Muscle layer of duodenum (tissue), 2 donors: ENCODE results near the gene GRK6.

Experiments
- H3K27ac ChIP-seq: one replicate; pipeline ENCODE4 v1.7.0; 2013; ENCODE audit warnings: mild to moderate bottlenecking, low read length
- H3K27me3 ChIP-seq: one replicate; pipeline ENCODE4 v1.7.0; 2013; ENCODE audit warnings: low read depth, mild to moderate bottlenecking, control low read depth, low read length
- H3K36me3 ChIP-seq, 2 donors: one replicate each; pipeline ENCODE4 v1.7.0; 2013; ENCODE audit warnings: low read length in 2 of 2, control low read depth in 1 of 2, mild to moderate bottlenecking in 1 of 2; ENCODE audit not compliant: insufficient read depth in 2 of 2, control insufficient read depth in 1 of 2
- H3K4me1 ChIP-seq, 2 donors: one replicate each; pipeline ENCODE4 v1.7.0; 2013; ENCODE audit warnings: low read length in 2 of 2, mild to moderate bottlenecking in 2 of 2, control low read depth in 1 of 2, moderate library complexity in 1 of 2; ENCODE audit not compliant: insufficient read depth in 2 of 2, control insufficient read depth in 1 of 2
- H3K4me3 ChIP-seq, 2 donors: one replicate each; pipeline ENCODE4 v1.7.0; 2013; ENCODE audit warnings: low read length in 2 of 2, low read depth in 1 of 2, mild to moderate bottlenecking in 1 of 2
- H3K9me3 ChIP-seq, 2 donors: one replicate each; pipeline ENCODE4 v1.7.0; 2013; ENCODE audit warnings: low read length in 2 of 2, control low read depth in 1 of 2, mild to moderate bottlenecking in 1 of 2; ENCODE audit not compliant: control insufficient read depth in 1 of 2
- donor health status: healthy.

GRK6 gene

GRCh38 chr5:177471610-177472356 is 45.3 kb downstream of the GRK6 start:
- Histone ChIP-seq H3K4me1 (peaks cover 12 to 61% of the 10 kb centered on the region in 2 donors), H3K27me3 (no peaks in the 10 kb centered on the region), H3K4me3 (peak overlapping the region; percentile 56 to 84), H3K9me3 (no peaks in the 10 kb centered on the region), H3K36me3 (peaks cover 0 to 9% of the 10 kb centered on the region in 2 donors), H3K27ac (no peak overlapping the region)

- Histone ChIP-seq H3K27ac (no peak overlapping the region), H3K27me3 (no peaks in the 10 kb centered on the region), H3K9me3 (no peaks in the 10 kb centered on the region), H3K4me1 (peaks cover 12 to 61% of the 10 kb centered on the region in 2 donors), H3K4me3 (peak overlapping the region; percentile 56 to 84), H3K36me3 (no peaks in the 10 kb centered on the region)
Measured at GRCh38 chr5:177472460-177473442, 46.3 kb downstream of the GRK6 start.

GRCh38 chr5:177473443-177474001 is 47.0 kb downstream of the GRK6 start, which contains the start of gene DBN1:
Gene DBN1, minus strand, starts transcription at chr5:177473634. Its CDS starts 113 bp downstream, at chr5:177473521.
- H3K4me1 ChIP-seq: peaks cover 12 to 64% of the 10 kb centered on the region in 2 donors
- H3K4me3 ChIP-seq: peak within 1 kb of the TSS; percentile 56 to 84
- H3K27me3 ChIP-seq: no peaks in the 10 kb centered on the region
- H3K27ac ChIP-seq: no peak within 1 kb of the TSS
- H3K9me3 ChIP-seq: no peaks in the 10 kb centered on the region
- H3K36me3 ChIP-seq: no peaks in the 10 kb centered on the region

GRCh38 chr5:177474002-177474476 is 47.6 kb downstream of the GRK6 start:
- Histone ChIP-seq H3K27ac (no peak overlapping the region), H3K9me3 (no peaks in the 10 kb centered on the region), H3K4me1 (peaks cover 12 to 64% of the 10 kb centered on the region in 2 donors), H3K27me3 (no peaks in the 10 kb centered on the region), H3K4me3 (no peak overlapping the region), H3K36me3 (no peaks in the 10 kb centered on the region)

GRCh38 chr5:177474846-177475562 is 48.5 kb downstream of the GRK6 start:
- H3K9me3 ChIP-seq: no peaks in the 10 kb centered on the region
- H3K27me3 ChIP-seq: no peaks in the 10 kb centered on the region
- H3K36me3 ChIP-seq: no peaks in the 10 kb centered on the region
- peaks cover 13 to 68% of the 10 kb centered on the region in 2 donors for H3K4me1 ChIP-seq
- H3K4me3 ChIP-seq: no peak overlapping the region
- H3K27ac ChIP-seq: no peak overlapping the region

GRCh38 chr5:177475563-177476427 is 49.3 kb downstream of the GRK6 start:
- no peaks in the 10 kb centered on the region for H3K9me3 ChIP-seq
- no peaks in the 10 kb centered on the region for H3K36me3 ChIP-seq
- H3K27ac ChIP-seq: no peak overlapping the region
- H3K4me1 ChIP-seq: peaks cover 10 to 67% of the 10 kb centered on the region in 2 donors
- no peaks in the 10 kb centered on the region for H3K27me3 ChIP-seq
- no peak overlapping the region for H3K4me3 ChIP-seq

- Histone ChIP-seq H3K27me3 (no peaks in the 10 kb centered on the region), H3K36me3 (peaks cover 0 to 2% of the 10 kb centered on the region in 2 donors), H3K27ac (no peak overlapping the region), H3K4me3 (no peak overlapping the region), H3K9me3 (no peaks in the 10 kb centered on the region), H3K4me1 (peaks cover 10 to 63% of the 10 kb centered on the region in 2 donors)
Measured at GRCh38 chr5:177476531-177477233, 50.2 kb downstream of the GRK6 start.

GRCh38 chr5:177477701-177478477 is 51.4 kb downstream of the GRK6 start:
- Histone ChIP-seq H3K27ac (no peak overlapping the region), H3K27me3 (no peaks in the 10 kb centered on the region), H3K9me3 (no peaks in the 10 kb centered on the region), H3K36me3 (peaks cover 0 to 5% of the 10 kb centered on the region in 2 donors), H3K4me1 (peaks cover 5 to 64% of the 10 kb centered on the region in 2 donors), H3K4me3 (no peak overlapping the region)
